ENCODE data around the gene ATP6V0A1. TPM values are rescaled to one million over a fixed set of nuclear protein-coding genes. Genes with fewer than 3 reads are reported as not detected.

ATP6V0A1 gene
- total and polyA plus RNA-seq, 2 donors (not counting 3 experiments of a cell fraction or from before 2014, with no cell fraction given) = 37.3 to 49.2 TPM

DNA sequence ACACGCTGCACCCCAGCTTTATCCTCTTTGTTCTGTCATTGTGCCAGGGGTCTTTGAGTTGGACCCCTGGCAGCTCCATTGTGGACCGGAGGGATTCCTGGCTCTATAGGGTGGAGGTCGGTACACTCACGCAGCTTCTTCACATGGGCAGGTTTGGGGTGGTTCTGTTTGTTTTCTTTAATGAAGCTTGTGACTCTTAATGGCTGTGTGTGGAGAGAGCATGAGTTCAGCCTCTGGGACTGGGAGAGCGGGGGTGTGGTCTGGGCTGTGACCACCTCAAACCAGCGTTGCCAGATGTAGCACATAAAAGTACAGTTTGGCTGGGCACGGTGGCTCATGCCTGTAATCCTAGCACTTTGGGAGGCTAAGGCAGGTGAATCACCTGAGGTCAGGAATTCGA, 56.2 kb downstream of the ATP6V0A1 start:
- intact Hi-C loops (cut with micrococcal nuclease) = no loop called here
- no peaks in the 10 kb centered on the region for H3K9me3 ChIP-seq (replicated peaks; ENCODE audit: control insufficient read depth, insufficient read depth, low read length)
- no peak overlapping the region for H3K4me2 ChIP-seq (ENCODE audit: insufficient read depth, low read length)
- H4K20me1 ChIP-seq (replicated peaks; ENCODE audit: control insufficient read depth, extremely low read depth, insufficient read depth, low read length) = no peaks in the 10 kb centered on the region
- H3K9me1 ChIP-seq (replicated peaks; ENCODE audit: control insufficient read depth, extremely low read depth, insufficient read depth, low read length) = no peaks in the 10 kb centered on the region
- BruUV-seq (replicated peaks) = no TSS peak
- H3K9ac ChIP-seq (replicated peaks; ENCODE audit: extremely low read depth, insufficient read depth, low read length) = no peak overlapping the region
- ChIA-PET POLR2A (no interaction called here), CTCF (interaction anchor here (0.5 to 4.8 kb wide), 13 partner anchors 12 to 468 kb away, joined by 3 to 27 read pairs (median 5); no protein-coding TSS in a partner anchor)
- no peak for FAIRE-seq
- no peak for DNase-seq (ENCODE audit: low read depth, low spot score)
- no peak overlapping the region for H2AFZ ChIP-seq (ENCODE audit: low read depth, low read length)
- H3K79me2 ChIP-seq (ENCODE audit: control insufficient read depth, insufficient read depth, low read length) = no peaks in the 10 kb centered on the region
- TF ChIP-seq MYC (IDR thresholded peaks at IDR 0.05; ENCODE audit: low read depth, low read length) = no peak
- no peak for TF ChIP-seq FOS (IDR thresholded peaks at IDR 0.05; ENCODE audit: borderline replicate concordance, insufficient read depth, low read length)
- H3K27ac ChIP-seq (ENCODE audit: insufficient read depth, low read depth, low read length) = no peak overlapping the region
- H3K27me3 ChIP-seq (ENCODE audit: control insufficient read depth in 2 of 2, insufficient read depth in 2 of 2, low read length in 2 of 2) = no peaks in the 10 kb centered on the region
- H3K4me1 ChIP-seq (ENCODE audit: control insufficient read depth, extremely low read depth, insufficient read depth, low read length) = peaks cover 25% of the 10 kb centered on the region
- no peak overlapping the region for H3K4me3 ChIP-seq (replicated peaks in 1 of 3; ENCODE audit: insufficient read depth in 1 of 3, low read depth in 1 of 3, low read length in 3 of 3)
- dilution Hi-C loops (cut with MboI; ENCODE audit: extremely low pct_ligation_motif_present, low sequenced_read_pairs) = loop anchor here (25.0 kb wide), 1 partner anchor 178 kb away; no protein-coding TSS in a partner anchor
- H3K36me3 ChIP-seq (ENCODE audit: control insufficient read depth in 2 of 2, extremely low read depth in 1 of 2, insufficient read depth in 2 of 2, low read length in 2 of 2) = peaks cover 0 to 3% of the 10 kb centered on the region in 2 experiments

DNA sequence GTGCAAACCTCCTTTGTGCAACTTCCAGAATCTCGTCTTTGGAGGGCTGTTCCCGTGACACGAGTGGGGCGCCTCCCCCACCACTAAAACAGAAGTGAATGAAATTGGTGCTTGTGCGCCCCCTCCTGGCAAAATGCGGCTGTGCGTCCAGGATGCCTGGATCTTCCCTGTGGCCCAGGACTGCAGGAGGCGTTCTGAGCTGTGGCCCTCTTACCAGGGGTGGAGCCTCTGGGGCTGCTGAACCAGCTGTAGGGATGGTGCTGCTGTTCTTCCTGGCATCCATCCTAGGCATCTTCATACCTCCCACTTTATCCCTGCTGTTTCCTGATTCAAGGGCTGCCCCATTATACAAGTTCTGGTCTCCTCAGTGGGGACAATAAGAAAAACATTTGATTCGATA, 58.8 kb downstream of the ATP6V0A1 start:
- Histone ChIP-seq H4K20me1 (replicated peaks; ENCODE audit: control insufficient read depth, extremely low read depth, insufficient read depth, low read length) (no peaks in the 10 kb centered on the region), H3K4me3 (replicated peaks in 1 of 3; ENCODE audit: insufficient read depth in 1 of 3, low read depth in 1 of 3, low read length in 3 of 3) (no peak overlapping the region), H2AFZ (ENCODE audit: low read depth, low read length) (no peak overlapping the region), H3K9ac (replicated peaks; ENCODE audit: extremely low read depth, insufficient read depth, low read length) (peak overlapping the region; percentile 85), H3K4me2 (ENCODE audit: insufficient read depth, low read length) (peak overlapping the region; percentile 80), H3K27ac (ENCODE audit: insufficient read depth, low read depth, low read length) (peak overlapping the region; percentile 100), H3K36me3 (ENCODE audit: control insufficient read depth in 2 of 2, extremely low read depth in 1 of 2, insufficient read depth in 2 of 2, low read length in 2 of 2) (peaks cover 0 to 3% of the 10 kb centered on the region in 2 experiments), H3K4me1 (ENCODE audit: control insufficient read depth, extremely low read depth, insufficient read depth, low read length) (peaks cover 51% of the 10 kb centered on the region), H3K9me3 (replicated peaks; ENCODE audit: control insufficient read depth, insufficient read depth, low read length) (no peaks in the 10 kb centered on the region), H3K9me1 (replicated peaks; ENCODE audit: control insufficient read depth, extremely low read depth, insufficient read depth, low read length) (no peaks in the 10 kb centered on the region), H3K27me3 (ENCODE audit: control insufficient read depth in 2 of 2, insufficient read depth in 2 of 2, low read length in 2 of 2) (no peaks in the 10 kb centered on the region), H3K79me2 (ENCODE audit: control insufficient read depth, insufficient read depth, low read length) (no peaks in the 10 kb centered on the region)
- FAIRE-seq = no peak
- dilution Hi-C loops (cut with MboI; ENCODE audit: extremely low pct_ligation_motif_present, low sequenced_read_pairs) (loop anchor here (25.0 kb wide), 1 partner anchor 180 kb away; no protein-coding TSS in a partner anchor), intact Hi-C loops (cut with micrococcal nuclease) (loop anchor here (1.0 kb wide), 4 partner anchors 89 to 205 kb away; partner anchors contain the start of gene STAT3)
- peak; percentile 90 for DNase-seq (ENCODE audit: low read depth, low spot score)
- no TSS peak for BruUV-seq (replicated peaks)
- POLR2A ChIA-PET = interaction anchor here (0.6 to 4.5 kb wide), 7 partner anchors 10 to 399 kb away, joined by 4 to 38 read pairs (median 10); partner anchors contain the start of gene CAVIN1
- CTCF ChIA-PET = interaction anchor here (0.6 to 5.4 kb wide), 60 partner anchors 10 to 492 kb away, joined by 3 to 190 read pairs (median 6); partner anchors contain the start of genes CAVIN1, KAT2A, NAGLU and PSMC3IP
- TF ChIP-seq POLR2A (IDR thresholded peaks at IDR 0.05; ENCODE audit: low read depth, low read length) (peak; percentile 54), GATA2 (IDR thresholded peaks at IDR 0.05; ENCODE audit: insufficient read depth, insufficient read length, low read depth, low read length) (no peak), EZH2 (IDR thresholded peaks at IDR 0.05; ENCODE audit: borderline replicate concordance, low read depth, low read length, severe bottlenecking) (no peak), JUN (IDR thresholded peaks at IDR 0.05; ENCODE audit: borderline replicate concordance, insufficient read depth, insufficient read length, low read depth) (no peak), MYC (IDR thresholded peaks at IDR 0.05; ENCODE audit: low read depth, low read length) (no peak), POLR2AphosphoS5 (IDR thresholded peaks at IDR 0.05; ENCODE audit: insufficient read depth, low read depth, low read length) (peak; percentile 78), FOS (IDR thresholded peaks at IDR 0.05; ENCODE audit: borderline replicate concordance, insufficient read depth, low read length) (no peak)
- TF ChIP-seq, protein P1, sequence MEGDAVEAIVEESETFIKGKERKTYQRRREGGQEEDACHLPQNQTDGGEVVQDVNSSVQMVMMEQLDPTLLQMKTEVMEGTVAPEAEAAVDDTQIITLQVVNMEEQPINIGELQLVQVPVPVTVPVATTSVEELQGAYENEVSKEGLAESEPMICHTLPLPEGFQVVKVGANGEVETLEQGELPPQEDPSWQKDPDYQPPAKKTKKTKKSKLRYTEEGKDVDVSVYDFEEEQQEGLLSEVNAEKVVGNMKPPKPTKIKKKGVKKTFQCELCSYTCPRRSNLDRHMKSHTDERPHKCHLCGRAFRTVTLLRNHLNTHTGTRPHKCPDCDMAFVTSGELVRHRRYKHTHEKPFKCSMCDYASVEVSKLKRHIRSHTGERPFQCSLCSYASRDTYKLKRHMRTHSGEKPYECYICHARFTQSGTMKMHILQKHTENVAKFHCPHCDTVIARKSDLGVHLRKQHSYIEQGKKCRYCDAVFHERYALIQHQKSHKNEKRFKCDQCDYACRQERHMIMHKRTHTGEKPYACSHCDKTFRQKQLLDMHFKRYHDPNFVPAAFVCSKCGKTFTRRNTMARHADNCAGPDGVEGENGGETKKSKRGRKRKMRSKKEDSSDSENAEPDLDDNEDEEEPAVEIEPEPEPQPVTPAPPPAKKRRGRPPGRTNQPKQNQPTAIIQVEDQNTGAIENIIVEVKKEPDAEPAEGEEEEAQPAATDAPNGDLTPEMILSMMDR (IDR thresholded peaks at IDR 0.05; ENCODE audit: extremely low read depth in 1 of 2, insufficient read depth in 1 of 2, low read depth in 1 of 2, low read length in 2 of 2) = peak; percentile 92 to 98
- TF ChIP-seq, protein P2, sequence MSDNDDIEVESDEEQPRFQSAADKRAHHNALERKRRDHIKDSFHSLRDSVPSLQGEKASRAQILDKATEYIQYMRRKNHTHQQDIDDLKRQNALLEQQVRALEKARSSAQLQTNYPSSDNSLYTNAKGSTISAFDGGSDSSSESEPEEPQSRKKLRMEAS (IDR thresholded peaks at IDR 0.05; ENCODE audit: insufficient read depth, insufficient read length) = no peak

Measured in endothelial cell of umbilical vein (primary cell).